ENCODE results near the gene EME1.

DNA sequence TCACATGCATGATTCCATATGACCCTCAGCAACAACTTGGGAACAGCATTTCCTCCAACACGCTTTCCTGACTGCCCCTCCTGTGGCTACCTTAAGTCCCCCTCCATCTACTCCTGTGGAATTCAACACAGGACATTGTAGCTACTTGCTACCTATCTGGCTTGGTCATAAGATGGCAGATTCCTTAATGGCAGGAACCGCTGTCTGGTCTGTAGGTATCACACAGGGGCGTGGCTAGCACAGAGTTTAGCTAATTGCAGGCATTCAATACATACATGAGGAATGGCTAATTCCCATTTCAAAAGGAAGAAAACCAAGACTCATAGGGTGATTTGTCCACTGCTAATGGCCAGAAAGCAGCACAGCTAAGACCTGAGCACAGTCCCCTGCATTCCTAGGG lies 15.7 kb downstream of the EME1 start:
- TF ChIP-seq, protein P1, sequence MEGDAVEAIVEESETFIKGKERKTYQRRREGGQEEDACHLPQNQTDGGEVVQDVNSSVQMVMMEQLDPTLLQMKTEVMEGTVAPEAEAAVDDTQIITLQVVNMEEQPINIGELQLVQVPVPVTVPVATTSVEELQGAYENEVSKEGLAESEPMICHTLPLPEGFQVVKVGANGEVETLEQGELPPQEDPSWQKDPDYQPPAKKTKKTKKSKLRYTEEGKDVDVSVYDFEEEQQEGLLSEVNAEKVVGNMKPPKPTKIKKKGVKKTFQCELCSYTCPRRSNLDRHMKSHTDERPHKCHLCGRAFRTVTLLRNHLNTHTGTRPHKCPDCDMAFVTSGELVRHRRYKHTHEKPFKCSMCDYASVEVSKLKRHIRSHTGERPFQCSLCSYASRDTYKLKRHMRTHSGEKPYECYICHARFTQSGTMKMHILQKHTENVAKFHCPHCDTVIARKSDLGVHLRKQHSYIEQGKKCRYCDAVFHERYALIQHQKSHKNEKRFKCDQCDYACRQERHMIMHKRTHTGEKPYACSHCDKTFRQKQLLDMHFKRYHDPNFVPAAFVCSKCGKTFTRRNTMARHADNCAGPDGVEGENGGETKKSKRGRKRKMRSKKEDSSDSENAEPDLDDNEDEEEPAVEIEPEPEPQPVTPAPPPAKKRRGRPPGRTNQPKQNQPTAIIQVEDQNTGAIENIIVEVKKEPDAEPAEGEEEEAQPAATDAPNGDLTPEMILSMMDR (IDR thresholded peaks at IDR 0.05; ENCODE audit: borderline replicate concordance, extremely low read depth, low read length, poor library complexity, severe bottlenecking): no peak
- no peak for TF ChIP-seq EZH2 (IDR thresholded peaks at IDR 0.05; ENCODE audit: borderline replicate concordance, low read depth, low read length, severe bottlenecking)

Data from DND-41 (cell line).